Measurements from ENCODE around the gene MGRN1.

The MGRN1 gene

GRCh38 chr16:4696172-4696904, 71.7 kb downstream of the MGRN1 start:
- no peak overlapping the region for H3K27ac ChIP-seq (ENCODE audit: low read length)
- no peak overlapping the region for H3K9ac ChIP-seq (ENCODE audit: low read depth, low read length)
- H3K9me3 ChIP-seq (ENCODE audit: insufficient read depth, low read depth, low read length): no peaks in the 10 kb centered on the region
- no peaks in the 10 kb centered on the region for H3K27me3 ChIP-seq (ENCODE audit: insufficient read depth, low read length)
- peaks cover 60% of the 10 kb centered on the region for H3K36me3 ChIP-seq (ENCODE audit: insufficient read depth, low read depth, low read length)
- no peak overlapping the region for H3K4me3 ChIP-seq (ENCODE audit: low read length)
- H3K4me1 ChIP-seq (ENCODE audit: insufficient read depth, low read length): no peaks in the 10 kb centered on the region

GRCh38 chr16:4696905-4697847, 72.5 kb downstream of the MGRN1 start:
- Histone ChIP-seq H3K4me1 (ENCODE audit: insufficient read depth, low read length) (no peaks in the 10 kb centered on the region), H3K27me3 (ENCODE audit: insufficient read depth, low read length) (no peaks in the 10 kb centered on the region), H3K27ac (ENCODE audit: low read length) (no peak overlapping the region), H3K4me3 (ENCODE audit: low read length) (no peak overlapping the region), H3K36me3 (ENCODE audit: insufficient read depth, low read depth, low read length) (peaks cover 68% of the 10 kb centered on the region), H3K9ac (ENCODE audit: low read depth, low read length) (no peak overlapping the region), H3K9me3 (ENCODE audit: insufficient read depth, low read depth, low read length) (no peaks in the 10 kb centered on the region)

GRCh38 chr16:4697848-4698291, 73.2 kb downstream of the MGRN1 start:
- H3K27me3 ChIP-seq (ENCODE audit: insufficient read depth, low read length): no peaks in the 10 kb centered on the region
- no peak overlapping the region for H3K4me3 ChIP-seq (ENCODE audit: low read length)
- no peak overlapping the region; the same call in 1 of the 2 replicates for H3K9ac ChIP-seq (ENCODE audit: low read depth, low read length)
- no peaks in the 10 kb centered on the region for H3K9me3 ChIP-seq (ENCODE audit: insufficient read depth, low read depth, low read length)
- H3K27ac ChIP-seq (ENCODE audit: low read length): no peak overlapping the region
- no peaks in the 10 kb centered on the region for H3K4me1 ChIP-seq (ENCODE audit: insufficient read depth, low read length)
- H3K36me3 ChIP-seq (ENCODE audit: insufficient read depth, low read depth, low read length): peaks cover 75% of the 10 kb centered on the region

GRCh38 chr16:4698321-4699045, 73.9 kb downstream of the MGRN1 start:
- no peak overlapping the region for H3K4me3 ChIP-seq (ENCODE audit: low read length)
- no peaks in the 10 kb centered on the region for H3K9me3 ChIP-seq (ENCODE audit: insufficient read depth, low read depth, low read length)
- H3K27me3 ChIP-seq (ENCODE audit: insufficient read depth, low read length): no peaks in the 10 kb centered on the region
- no peak overlapping the region for H3K27ac ChIP-seq (ENCODE audit: low read length)
- H3K36me3 ChIP-seq (ENCODE audit: insufficient read depth, low read depth, low read length): peaks cover 76% of the 10 kb centered on the region
- no peaks in the 10 kb centered on the region for H3K4me1 ChIP-seq (ENCODE audit: insufficient read depth, low read length)
- no peak overlapping the region; the same call in 1 of the 2 replicates for H3K9ac ChIP-seq (ENCODE audit: low read depth, low read length)

GRCh38 chr16:4699046-4699556, 74.5 kb downstream of the MGRN1 start:
- no peak overlapping the region for H3K9ac ChIP-seq (ENCODE audit: low read depth, low read length)

GRCh38 chr16:4700380-4700996, 75.9 kb downstream of the MGRN1 start:
- Histone ChIP-seq H3K9me3 (ENCODE audit: insufficient read depth, low read depth, low read length) (no peaks in the 10 kb centered on the region), H3K27me3 (ENCODE audit: insufficient read depth, low read length) (no peaks in the 10 kb centered on the region), H3K9ac (ENCODE audit: low read depth, low read length) (no peak overlapping the region), H3K4me1 (ENCODE audit: insufficient read depth, low read length) (no peaks in the 10 kb centered on the region), H3K4me3 (ENCODE audit: low read length) (no peak overlapping the region), H3K27ac (ENCODE audit: low read length) (no peak overlapping the region), H3K36me3 (ENCODE audit: insufficient read depth, low read depth, low read length) (peaks cover 84% of the 10 kb centered on the region)

More at GRCh38 chr16:4699046-4699556, 74.5 kb downstream of the MGRN1 start:
- no peaks in the 10 kb centered on the region for H3K9me3 ChIP-seq (ENCODE audit: insufficient read depth, low read depth, low read length)
- peaks cover 78% of the 10 kb centered on the region for H3K36me3 ChIP-seq (ENCODE audit: insufficient read depth, low read depth, low read length)
- no peaks in the 10 kb centered on the region for H3K27me3 ChIP-seq (ENCODE audit: insufficient read depth, low read length)
- H3K27ac ChIP-seq (ENCODE audit: low read length): no peak overlapping the region
- no peak overlapping the region for H3K4me3 ChIP-seq (ENCODE audit: low read length)
- H3K4me1 ChIP-seq (ENCODE audit: insufficient read depth, low read length): no peaks in the 10 kb centered on the region

- H3K27ac ChIP-seq (ENCODE audit: low read length): no peak overlapping the region
- H3K4me3 ChIP-seq (ENCODE audit: low read length): no peak overlapping the region
- no peak overlapping the region for H3K9ac ChIP-seq (ENCODE audit: low read depth, low read length)
- H3K4me1 ChIP-seq (ENCODE audit: insufficient read depth, low read length): no peaks in the 10 kb centered on the region
- H3K27me3 ChIP-seq (ENCODE audit: insufficient read depth, low read length): no peaks in the 10 kb centered on the region
- peaks cover 77% of the 10 kb centered on the region for H3K36me3 ChIP-seq (ENCODE audit: insufficient read depth, low read depth, low read length)
- H3K9me3 ChIP-seq (ENCODE audit: insufficient read depth, low read depth, low read length): no peaks in the 10 kb centered on the region
These were observed 76.5 kb downstream of the MGRN1 start for GRCh38 chr16:4700997-4701743.

- no peak overlapping the region for H3K9ac ChIP-seq (ENCODE audit: low read depth, low read length)
- H3K4me1 ChIP-seq (ENCODE audit: insufficient read depth, low read length): no peaks in the 10 kb centered on the region
- peaks cover 78% of the 10 kb centered on the region for H3K36me3 ChIP-seq (ENCODE audit: insufficient read depth, low read depth, low read length)
- H3K4me3 ChIP-seq (ENCODE audit: low read length): no peak overlapping the region
- H3K27ac ChIP-seq (ENCODE audit: low read length): no peak overlapping the region
- no peaks in the 10 kb centered on the region for H3K27me3 ChIP-seq (ENCODE audit: insufficient read depth, low read length)
- no peaks in the 10 kb centered on the region for H3K9me3 ChIP-seq (ENCODE audit: insufficient read depth, low read depth, low read length)
These were observed 77.3 kb downstream of the MGRN1 start for GRCh38 chr16:4701791-4702465.

- no peaks in the 10 kb centered on the region for H3K27me3 ChIP-seq (ENCODE audit: insufficient read depth, low read length)
- H3K27ac ChIP-seq (ENCODE audit: low read length): no peak overlapping the region
- no peaks in the 10 kb centered on the region for H3K4me1 ChIP-seq (ENCODE audit: insufficient read depth, low read length)
- H3K4me3 ChIP-seq (ENCODE audit: low read length): no peak overlapping the region
- H3K36me3 ChIP-seq (ENCODE audit: insufficient read depth, low read depth, low read length): peaks cover 78% of the 10 kb centered on the region
- H3K9ac ChIP-seq (ENCODE audit: low read depth, low read length): no peak overlapping the region
- H3K9me3 ChIP-seq (ENCODE audit: insufficient read depth, low read depth, low read length): no peaks in the 10 kb centered on the region
These were observed 77.8 kb downstream of the MGRN1 start for GRCh38 chr16:4702466-4702808.

- Histone ChIP-seq H3K36me3 (ENCODE audit: insufficient read depth, low read depth, low read length) (peaks cover 70% of the 10 kb centered on the region), H3K4me1 (ENCODE audit: insufficient read depth, low read length) (no peaks in the 10 kb centered on the region), H3K9ac (ENCODE audit: low read depth, low read length) (no peak overlapping the region), H3K9me3 (ENCODE audit: insufficient read depth, low read depth, low read length) (no peaks in the 10 kb centered on the region), H3K27ac (ENCODE audit: low read length) (no peak overlapping the region), H3K4me3 (ENCODE audit: low read length) (no peak overlapping the region), H3K27me3 (ENCODE audit: insufficient read depth, low read length) (no peaks in the 10 kb centered on the region)
These were observed 79.3 kb downstream of the MGRN1 start for GRCh38 chr16:4703906-4704305.
